Measurements from ENCODE around the gene EIF3I.

GRCh38 chr1:32249831-32250525 is 27.8 kb downstream of the EIF3I start:
- TF ChIP-seq POLR2A (IDR thresholded peaks at IDR 0.05) (no peak), CTCF (IDR thresholded peaks at IDR 0.05) (no peak), POLR2AphosphoS5 (IDR thresholded peaks at IDR 0.05) (no peak)
